Effector CD8-positive, alpha-beta T cell (primary cell): Measurements from ENCODE around the gene PHACTR1.

ENCODE experiments used
- DNase-seq: peaks from one replicate; lab custom pipeline; 2025; lab: John Stamatoyannopoulos, UW

Gene PHACTR1

GRCh38 chr6:12803486-12803885 lies 86.9 kb downstream of the PHACTR1 start:
- no peak for DNase-seq

GRCh38 chr6:12804952-12805645 lies 88.5 kb downstream of the PHACTR1 start:
- DNase-seq: no peak

GRCh38 chr6:12806136-12806535 lies 89.6 kb downstream of the PHACTR1 start:
- DNase-seq: no peak

DNA sequence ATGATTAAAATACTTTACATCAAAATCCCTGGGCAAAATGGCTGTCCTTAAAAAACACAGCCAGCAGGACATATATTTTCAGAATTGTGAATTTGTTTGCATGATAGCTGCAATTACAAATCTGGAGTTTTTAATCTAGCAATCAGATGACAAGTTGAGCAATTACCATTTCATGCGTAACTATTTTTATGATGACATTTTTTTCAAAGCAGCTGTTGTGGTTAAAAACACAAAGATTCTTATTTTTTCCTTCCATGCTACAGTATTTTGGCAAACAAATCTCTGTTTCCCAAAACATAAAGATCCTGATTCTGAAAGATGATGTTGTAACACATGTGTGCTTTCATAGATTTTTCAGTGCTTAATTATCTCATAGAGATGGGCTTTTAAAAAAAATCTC lies 90.2 kb downstream of the PHACTR1 start:
- DNase-seq: no peak

DNA sequence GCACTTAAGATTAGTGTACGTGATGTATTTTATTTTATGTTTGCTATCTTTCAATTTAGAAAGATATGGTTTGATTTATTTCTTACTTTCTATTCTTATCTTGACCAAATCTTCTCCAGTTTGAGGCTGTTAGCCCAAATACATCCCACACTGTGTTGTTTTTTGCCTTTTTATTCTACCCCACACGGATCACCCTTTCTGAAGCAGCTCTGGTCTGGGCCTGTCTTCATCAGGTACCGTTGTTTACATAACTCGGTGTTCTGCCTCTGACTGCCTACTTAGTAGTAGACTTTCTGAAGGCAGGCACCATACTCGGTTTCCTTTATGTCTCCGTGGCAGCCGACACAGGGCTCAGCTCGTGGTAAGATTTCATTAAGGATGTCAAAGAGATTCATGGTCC lies 95.0 kb downstream of the PHACTR1 start:
- DNase-seq: no peak

DNA sequence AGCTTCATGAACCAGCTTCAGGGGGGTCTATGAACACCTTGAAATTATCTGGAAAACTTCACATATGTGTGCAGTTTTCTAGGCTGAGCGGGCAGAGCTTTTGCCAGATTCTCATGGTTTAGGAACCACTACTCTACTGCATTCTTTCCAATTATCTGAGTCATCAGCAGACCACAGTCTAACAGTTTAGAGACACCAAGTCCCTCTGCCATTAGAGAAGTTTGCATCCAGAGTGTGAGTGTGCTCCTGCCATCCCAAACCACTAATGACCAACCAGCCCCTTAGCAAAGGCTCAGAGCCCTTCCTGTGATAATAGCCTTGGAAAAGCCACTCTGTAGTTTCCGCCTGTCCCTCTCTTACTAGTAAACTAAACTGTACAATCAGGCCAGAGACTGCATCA lies 96.8 kb downstream of the PHACTR1 start:
- no peak for DNase-seq

- no peak for DNase-seq
Measured at GRCh38 chr6:12814015-12814414, 97.4 kb downstream of the PHACTR1 start.

GRCh38 chr6:12815089-12815488 lies 98.5 kb downstream of the PHACTR1 start:
- DNase-seq: no peak

GRCh38 chr6:12815884-12816600 lies 99.5 kb downstream of the PHACTR1 start:
- DNase-seq: no peak

DNA sequence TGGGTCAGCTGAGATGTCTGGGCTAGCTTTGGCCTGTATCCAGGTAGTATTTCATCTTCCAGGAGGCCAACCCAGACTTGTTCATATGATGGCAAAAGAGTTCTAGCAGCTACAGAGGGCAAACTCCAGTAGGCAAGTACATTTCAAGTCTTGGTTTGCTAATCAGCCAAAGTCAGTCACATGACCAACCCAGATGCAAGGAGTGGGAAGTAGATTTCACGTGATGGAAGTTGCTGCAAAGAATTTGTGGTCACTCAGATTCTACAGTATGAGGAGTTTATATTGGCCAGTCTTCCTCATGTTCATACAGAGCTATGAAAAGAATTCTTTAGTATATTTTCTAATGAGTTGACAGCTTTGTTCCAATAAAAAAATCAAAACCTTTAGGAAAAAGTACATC lies 101.8 kb downstream of the PHACTR1 start:
- DNase-seq: no peak

GRCh38 chr6:12823847-12824246 lies 107.3 kb downstream of the PHACTR1 start:
- DNase-seq: no peak

DNA sequence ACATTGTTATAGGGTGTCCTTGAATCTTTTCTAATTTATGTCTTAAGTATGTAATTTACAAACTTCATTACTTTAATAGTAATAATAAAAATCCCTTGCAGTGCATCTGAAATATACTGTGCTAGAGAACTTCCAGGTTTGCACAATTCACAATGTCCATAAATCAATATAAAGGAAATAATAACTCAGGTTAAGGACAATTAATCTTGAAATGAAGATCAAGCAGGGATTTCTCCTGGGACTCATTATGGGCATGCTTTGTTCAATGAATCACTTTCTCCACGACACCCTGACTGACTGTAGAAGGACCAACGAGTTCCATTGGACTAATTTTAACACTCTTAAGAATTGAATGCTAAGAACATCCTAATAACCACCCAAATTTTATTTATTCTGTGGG lies 110.0 kb downstream of the PHACTR1 start:
- DNase-seq: no peak

DNA sequence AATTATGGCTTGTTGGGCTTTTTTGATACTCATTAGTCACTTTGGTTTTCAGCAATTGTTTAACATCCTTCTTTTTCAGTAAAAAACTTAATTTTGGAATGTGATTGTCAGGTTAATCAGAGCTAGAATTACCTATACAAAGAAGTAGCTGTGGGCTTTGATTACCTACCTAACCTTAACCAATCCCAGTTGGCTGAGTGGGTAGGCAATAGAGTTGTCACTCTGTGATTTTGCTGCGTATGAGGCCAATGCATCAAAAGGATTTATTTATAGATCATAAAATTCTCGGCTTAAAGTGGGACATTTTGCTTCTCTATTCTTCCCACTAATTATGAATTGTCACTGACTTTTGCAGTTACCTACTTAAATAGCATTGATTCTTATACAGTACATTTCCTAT lies 111.4 kb downstream of the PHACTR1 start:
- no peak for DNase-seq

DNA sequence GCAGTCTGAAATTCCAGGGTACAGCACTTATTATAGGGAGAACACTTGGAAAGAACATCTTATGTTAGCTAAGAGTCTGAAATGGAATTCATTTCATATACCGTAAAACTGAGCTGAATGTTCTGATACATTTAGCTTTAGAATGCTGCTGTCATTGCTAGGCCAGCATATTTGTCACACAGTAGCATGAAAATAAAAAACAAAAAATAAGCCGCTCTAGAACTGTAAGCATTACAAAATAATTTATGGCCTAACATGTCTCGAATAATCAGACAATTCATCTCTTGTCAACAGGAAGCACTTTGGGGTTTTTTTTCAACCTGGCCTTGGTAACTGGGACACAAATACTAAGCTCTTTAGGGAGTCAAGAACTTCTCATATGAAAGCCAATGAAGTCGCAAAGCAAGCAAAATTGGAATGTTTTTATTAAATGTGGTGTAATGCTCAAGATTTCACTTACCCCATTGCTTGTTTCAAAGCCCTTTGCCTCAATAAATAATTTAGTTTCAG lies 115.7 kb downstream of the PHACTR1 start:
- DNase-seq: no peak

DNA sequence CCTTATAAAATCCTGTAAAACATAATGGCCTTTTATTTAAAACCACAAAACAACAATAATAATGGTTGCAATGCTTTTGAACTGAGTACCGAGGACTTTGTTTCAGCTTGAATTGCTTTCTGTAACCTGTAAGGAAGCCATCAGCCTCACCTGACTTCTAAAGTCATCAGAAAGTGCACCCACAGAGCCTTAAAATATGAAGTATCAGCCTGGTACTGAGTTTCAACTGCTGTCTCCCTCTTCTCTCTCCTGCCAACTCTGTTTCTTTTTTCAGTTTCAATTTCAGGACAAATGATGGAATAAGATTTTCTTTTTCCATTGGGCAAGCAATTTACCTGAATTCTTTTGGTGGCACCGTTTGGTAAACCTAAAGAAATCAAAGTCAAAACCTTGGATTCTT lies 119.4 kb downstream of the PHACTR1 start:
- DNase-seq: no peak

DNA sequence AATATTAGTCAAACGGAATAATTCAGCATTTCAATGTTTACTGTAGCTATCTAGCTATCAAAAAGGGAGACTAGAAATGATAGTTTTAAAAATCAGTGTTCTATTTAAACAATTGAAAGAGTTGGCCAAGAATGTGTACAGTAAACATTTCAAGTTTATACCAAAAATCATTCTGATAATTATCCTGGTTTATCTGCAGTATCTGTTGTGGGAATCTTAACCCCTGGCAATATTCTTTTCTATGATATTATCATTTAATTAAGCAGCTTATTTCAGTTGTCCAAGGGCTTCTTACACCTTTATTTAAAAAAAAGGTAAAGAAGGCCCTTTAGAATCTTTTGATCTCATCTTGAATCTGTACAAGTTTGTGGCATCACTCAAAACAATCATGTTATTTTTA lies 125.1 kb downstream of the PHACTR1 start:
- no peak for DNase-seq

DNA sequence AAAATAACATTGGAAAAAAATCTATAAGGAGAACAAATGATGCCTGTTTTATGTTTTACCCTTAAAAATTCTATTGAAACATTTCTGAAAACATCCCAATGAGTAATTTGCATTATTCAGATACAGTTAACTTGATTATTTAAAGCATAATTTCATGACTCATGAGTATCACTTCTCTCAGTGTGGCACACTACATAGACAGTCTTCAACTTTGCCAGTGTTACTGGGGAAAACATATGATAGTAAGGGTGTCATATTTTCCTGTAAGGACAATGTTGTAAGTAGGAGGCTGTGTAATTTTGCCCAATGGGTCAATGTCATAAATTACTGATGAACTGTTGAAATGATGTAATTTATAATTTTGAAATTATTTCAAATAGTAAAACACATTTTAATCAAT lies 125.5 kb downstream of the PHACTR1 start:
- DNase-seq: no peak

- DNase-seq: no peak
Measured at GRCh38 chr6:12842658-12843057, 126.1 kb downstream of the PHACTR1 start.

DNA sequence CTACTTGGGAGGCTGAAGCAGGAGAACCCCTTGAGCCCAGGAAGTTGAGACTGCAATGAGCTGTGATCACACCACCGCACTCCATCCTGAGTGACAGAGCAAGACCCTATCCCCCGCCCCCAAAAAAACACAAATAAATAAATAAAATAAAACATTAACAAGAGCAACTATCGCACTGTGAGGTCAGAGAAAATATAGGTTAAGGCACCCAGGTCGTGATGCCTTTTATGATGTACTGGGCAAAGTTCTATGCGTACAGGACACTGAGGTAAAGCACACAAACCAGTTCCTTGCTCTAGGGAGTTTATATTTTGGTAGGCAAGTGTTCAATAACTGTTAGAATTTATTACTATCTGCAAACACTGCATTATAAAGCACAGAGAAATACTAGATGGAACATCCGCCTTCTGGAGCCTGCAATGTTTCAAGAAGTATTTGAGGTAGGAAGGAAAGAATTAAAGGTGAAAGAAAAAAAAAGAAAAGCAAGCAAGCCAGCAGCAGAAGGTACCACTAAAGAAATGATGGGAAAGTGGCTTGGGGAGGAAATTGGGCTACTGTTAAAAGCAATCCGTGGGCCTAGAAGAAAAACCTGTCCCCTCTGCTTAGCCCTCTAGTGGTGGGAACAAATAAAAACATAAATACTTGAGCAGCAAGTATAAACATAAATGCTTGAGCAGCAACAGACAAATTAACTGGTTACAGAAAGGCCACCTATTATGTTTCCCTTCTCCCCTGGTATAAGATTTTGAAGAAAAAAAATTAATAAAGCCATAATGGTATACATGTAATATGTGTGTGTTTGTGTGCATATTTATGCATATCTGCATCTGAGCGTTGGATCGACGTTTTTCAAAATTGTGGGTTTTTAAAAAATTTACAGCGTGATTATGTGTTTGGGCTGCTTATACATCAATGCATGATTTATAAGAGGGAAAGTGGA lies 128.0 kb downstream of the PHACTR1 start:
- no peak for DNase-seq

GRCh38 chr6:12845224-12846004 lies 128.8 kb downstream of the PHACTR1 start:
- no peak for DNase-seq

- DNase-seq: no peak
Measured at GRCh38 chr6:12848964-12849808, 132.6 kb downstream of the PHACTR1 start.
